Fibroblast of skin of scalp (primary cell): Measurements from ENCODE around the gene OR10X1. TPM values are rescaled to one million over a fixed set of nuclear protein-coding genes. Genes with fewer than 3 reads are reported as not detected.

ENCODE experiments used
- DNase-seq: peaks from one replicate; pipeline ENCODE4 v3.0.0-alpha.2; 2013
- polyA plus RNA-seq, 2 experiments: library from polyadenylated mRNA; unstranded; fragments of 120-200 nt; gene quantifications; one replicate each; pipeline ENCODE4 v1.2.1, GENCODE V29; 2013; ENCODE audit not compliant: insufficient read length in 2 of 2

Gene OR10X1
- polyA plus RNA-seq (2013, experiment 1 of 2; ENCODE audit: insufficient read length): not detected
- polyA plus RNA-seq (2013, experiment 2 of 2; ENCODE audit: insufficient read length): not detected

GRCh38 chr1:158579733-158580132 is at the start of gene OR10X1:
Gene OR10X1 (minus strand): TSS chr1:158579899. CDS start chr1:158579899, 0 bp downstream.
- no peak for DNase-seq

- DNase-seq: no peak
Measured at GRCh38 chr1:158613764-158614163, 34.1 kb upstream of the OR10X1 start.

GRCh38 chr1:158611916-158612315 is 32.2 kb upstream of the OR10X1 start:
- DNase-seq: no peak

- DNase-seq: no peak
Measured at GRCh38 chr1:158607296-158607695, 27.6 kb upstream of the OR10X1 start.

- DNase-seq: no peak
Measured at GRCh38 chr1:158604968-158605367, 25.3 kb upstream of the OR10X1 start, which contains the start of gene OR10Z1. Gene OR10Z1 (plus strand): TSS chr1:158605268. CDS start chr1:158606439, 1,171 bp downstream.

GRCh38 chr1:158600735-158601134 is 21.0 kb upstream of the OR10X1 start:
- DNase-seq: no peak

- DNase-seq: no peak
Measured at GRCh38 chr1:158586942-158587341, 7.2 kb upstream of the OR10X1 start.

GRCh38 chr1:158583962-158584361 is 4.3 kb upstream of the OR10X1 start:
- no peak for DNase-seq

- no peak for DNase-seq
Measured at GRCh38 chr1:158577561-158577960, 2.1 kb downstream of the OR10X1 start.

GRCh38 chr1:158572226-158572625 is 7.5 kb downstream of the OR10X1 start:
- DNase-seq: no peak

- no peak for DNase-seq
Measured at GRCh38 chr1:158570480-158570879, 9.2 kb downstream of the OR10X1 start, which contains the start of gene OR6P1. Gene OR6P1 (minus strand): TSS chr1:158570580. CDS start chr1:158563604, 6,976 bp downstream.

- no peak for DNase-seq
Measured at GRCh38 chr1:158564608-158565007, 15.1 kb downstream of the OR10X1 start.

GRCh38 chr1:158563853-158564252 is 15.8 kb downstream of the OR10X1 start:
- DNase-seq: no peak

- no peak for DNase-seq
Measured at GRCh38 chr1:158559696-158560095, 20.0 kb downstream of the OR10X1 start.

- DNase-seq: no peak
Measured at GRCh38 chr1:158554352-158554751, 25.3 kb downstream of the OR10X1 start, which contains the start of gene OR6Y1. Gene OR6Y1 (minus strand): TSS chr1:158554405. CDS start chr1:158548105, 6,300 bp downstream.

- DNase-seq: no peak
Measured at GRCh38 chr1:158552296-158552695, 27.4 kb downstream of the OR10X1 start.

- DNase-seq: no peak
Measured at GRCh38 chr1:158547533-158547932, 32.2 kb downstream of the OR10X1 start.

- no peak for DNase-seq
Measured at GRCh38 chr1:158537609-158538008, 42.1 kb downstream of the OR10X1 start.

- DNase-seq: no peak
Measured at GRCh38 chr1:158534496-158534895, 45.2 kb downstream of the OR10X1 start.
